IPS-15b (cell line): Measurements from ENCODE around the gene FLYWCH1.
"Not testable (repeated sequence)": the region's sequence is repeated elsewhere in the genome, so short reads cannot be mapped to it uniquely, and the experiment has no call there.

Source experiments
- H3K27me3 ChIP-seq: one replicate; pipeline ENCODE4 v1.6.1; 2013; ENCODE audit warnings: low read length; ENCODE audit not compliant: control insufficient read depth, insufficient read depth
- H3K36me3 ChIP-seq: one replicate; pipeline ENCODE4 v1.6.1; 2013; ENCODE audit warnings: low read length; ENCODE audit not compliant: control insufficient read depth, insufficient read depth
- H3K4me1 ChIP-seq: one replicate; pipeline ENCODE4 v1.6.1; 2013; ENCODE audit warnings: mild to moderate bottlenecking, low read length; ENCODE audit not compliant: control insufficient read depth, insufficient read depth
- H3K4me3 ChIP-seq: one replicate; pipeline ENCODE4 v1.5.1; 2013; ENCODE audit warnings: low read depth, low read length
- H3K9ac ChIP-seq: one replicate; pipeline ENCODE4 v1.6.1; 2013; ENCODE audit warnings: low read depth, mild to moderate bottlenecking, low read length
- H3K9me3 ChIP-seq: one replicate; pipeline ENCODE4 v1.6.1; 2013; ENCODE audit warnings: mild to moderate bottlenecking, low read length; ENCODE audit not compliant: control insufficient read depth, insufficient read depth

The FLYWCH1 gene

DNA sequence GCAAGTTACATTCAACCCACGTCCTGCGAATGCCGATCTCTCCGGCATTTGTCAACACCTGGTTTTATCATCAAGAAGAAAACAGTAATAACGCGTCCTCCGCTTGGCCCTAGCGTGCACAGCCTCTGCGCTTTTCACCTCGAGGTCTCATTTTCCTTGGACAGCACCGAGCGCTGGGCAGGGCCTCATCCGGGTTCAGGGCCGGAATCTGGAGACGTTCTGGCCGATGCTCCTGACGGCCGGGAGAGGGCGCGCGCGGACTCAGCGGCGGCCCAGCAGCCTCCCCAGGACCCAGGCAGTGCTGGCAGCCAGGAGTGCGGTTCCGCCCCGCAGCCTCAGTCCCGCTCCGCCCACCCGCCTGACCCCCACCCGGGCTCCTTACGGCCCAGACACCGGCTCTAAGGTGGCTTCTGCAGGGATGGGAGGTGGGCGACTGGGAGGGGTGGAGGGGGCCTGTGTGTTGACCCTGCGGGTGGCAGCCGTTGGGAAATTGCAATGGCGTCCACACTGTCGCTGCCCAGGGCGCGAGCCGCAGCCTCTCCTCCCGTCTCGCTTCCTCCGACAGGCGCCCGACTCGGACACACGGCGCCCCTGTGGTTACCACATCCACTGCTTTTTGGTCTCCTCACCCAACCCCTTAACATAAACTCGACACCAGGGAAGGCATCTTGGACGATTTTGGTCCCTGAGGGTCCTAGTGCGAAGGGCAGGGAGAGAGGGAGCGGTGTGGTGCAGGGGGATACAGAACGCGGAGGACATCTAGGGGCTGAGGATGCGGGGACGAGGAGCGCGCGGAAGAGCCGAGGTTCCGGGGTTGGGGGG lies 7.4 kb upstream of the FLYWCH1 start:
- Histone ChIP-seq H3K4me3 (peak overlapping the region; percentile 94), H3K36me3 (peaks cover 2% of the 10 kb centered on the region), H3K27me3 (no peaks in the 10 kb centered on the region), H3K9ac (peak overlapping the region; percentile 88), H3K9me3 (no peaks in the 10 kb centered on the region), H3K4me1 (no peaks in the 10 kb centered on the region)

GRCh38 chr16:2904922-2905240 lies 6.8 kb upstream of the FLYWCH1 start:
- peak overlapping the region; percentile 88 for H3K9ac ChIP-seq
- H3K27me3 ChIP-seq: no peaks in the 10 kb centered on the region
- peak overlapping the region; percentile 94 for H3K4me3 ChIP-seq
- no peaks in the 10 kb centered on the region for H3K4me1 ChIP-seq
- H3K9me3 ChIP-seq: no peaks in the 10 kb centered on the region
- H3K36me3 ChIP-seq: no peaks in the 10 kb centered on the region

DNA sequence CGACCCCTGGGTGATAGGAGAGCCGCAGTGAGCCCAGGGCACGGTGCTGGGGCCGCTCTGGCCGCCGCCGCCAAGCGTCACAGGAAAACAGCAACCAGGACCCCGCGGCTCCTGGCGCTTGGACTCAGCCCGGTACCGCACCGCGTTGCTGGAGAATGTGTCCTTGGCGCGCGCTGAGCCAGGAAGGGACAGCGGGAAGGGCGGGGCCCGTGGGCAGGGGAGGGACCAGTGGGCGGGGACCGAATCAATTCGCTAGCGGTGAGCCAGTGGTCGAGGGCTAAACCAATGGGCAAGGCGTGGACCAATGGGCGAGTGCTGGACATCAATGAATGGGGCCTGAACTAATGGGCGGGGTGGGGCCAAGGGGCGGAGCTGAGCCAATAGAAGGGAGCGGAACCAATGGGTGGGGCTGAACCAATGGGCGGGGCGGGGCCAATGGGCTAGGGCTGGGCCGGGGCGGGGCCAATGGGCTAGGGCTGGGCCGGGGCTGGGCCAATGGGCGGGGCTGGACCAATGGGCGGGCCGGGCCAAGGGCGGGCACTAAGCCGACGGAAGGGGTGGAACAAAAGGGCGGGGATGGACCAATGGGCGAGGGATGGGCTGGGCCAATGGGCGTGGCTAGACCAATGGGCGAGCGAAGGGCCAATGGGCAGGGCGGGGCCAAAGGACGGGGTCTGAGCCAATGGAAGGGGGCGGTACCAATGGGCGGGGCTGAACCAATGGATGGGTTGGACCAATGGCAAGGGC lies 6.3 kb upstream of the FLYWCH1 start:
- Histone ChIP-seq H3K9ac (peak overlapping the region; percentile 88), H3K36me3 (no peaks in the 10 kb centered on the region), H3K27me3 (no peaks in the 10 kb centered on the region), H3K4me1 (no peaks in the 10 kb centered on the region), H3K4me3 (peak overlapping the region; percentile 94), H3K9me3 (no peaks in the 10 kb centered on the region)

- H3K9ac ChIP-seq: no peak overlapping the region
- H3K4me1 ChIP-seq: no peaks in the 10 kb centered on the region
- H3K4me3 ChIP-seq: peak overlapping the region; percentile 46
- H3K36me3 ChIP-seq: no peaks in the 10 kb centered on the region
- H3K27me3 ChIP-seq: no peaks in the 10 kb centered on the region
- H3K9me3 ChIP-seq: no peaks in the 10 kb centered on the region
Observed at GRCh38 chr16:2905988-2906387, 5.7 kb upstream of the FLYWCH1 start.

DNA sequence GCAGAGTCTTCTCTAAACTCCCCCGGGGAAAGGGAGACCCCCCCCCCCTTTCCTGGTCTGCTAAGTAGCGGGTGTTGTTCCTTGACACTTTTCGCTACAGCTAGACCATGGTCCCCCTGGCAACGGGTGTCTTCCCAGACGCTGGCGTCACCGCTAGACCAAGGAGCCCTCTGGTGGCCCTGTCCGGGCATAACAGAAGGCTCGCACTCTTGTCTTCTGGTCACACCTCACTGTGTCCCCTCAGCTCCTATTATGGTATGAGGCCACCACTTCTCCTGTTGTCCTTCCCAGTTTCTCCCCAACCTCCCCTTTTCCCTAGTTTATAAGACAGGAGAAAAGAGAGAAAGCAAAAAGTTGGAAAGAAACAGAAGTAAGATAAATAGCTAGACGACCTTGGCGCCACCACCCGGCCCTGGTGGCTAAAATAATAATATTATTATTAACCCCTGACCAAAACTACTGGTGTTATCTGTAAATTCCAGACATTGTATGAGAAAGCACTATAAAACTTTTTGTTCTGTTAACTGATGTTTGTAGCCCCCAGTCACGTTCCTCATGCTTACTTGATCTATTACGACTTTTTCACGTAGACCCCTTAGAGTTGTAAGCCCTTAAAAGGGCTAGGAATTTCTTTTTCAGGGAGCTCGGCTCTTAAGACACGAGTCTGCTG lies 4.5 kb upstream of the FLYWCH1 start:
- H3K36me3 ChIP-seq, H3K27me3 ChIP-seq, H3K9me3 ChIP-seq, H3K4me3 ChIP-seq, H3K9ac ChIP-seq, H3K4me1 ChIP-seq: not testable (repeated sequence)

DNA sequence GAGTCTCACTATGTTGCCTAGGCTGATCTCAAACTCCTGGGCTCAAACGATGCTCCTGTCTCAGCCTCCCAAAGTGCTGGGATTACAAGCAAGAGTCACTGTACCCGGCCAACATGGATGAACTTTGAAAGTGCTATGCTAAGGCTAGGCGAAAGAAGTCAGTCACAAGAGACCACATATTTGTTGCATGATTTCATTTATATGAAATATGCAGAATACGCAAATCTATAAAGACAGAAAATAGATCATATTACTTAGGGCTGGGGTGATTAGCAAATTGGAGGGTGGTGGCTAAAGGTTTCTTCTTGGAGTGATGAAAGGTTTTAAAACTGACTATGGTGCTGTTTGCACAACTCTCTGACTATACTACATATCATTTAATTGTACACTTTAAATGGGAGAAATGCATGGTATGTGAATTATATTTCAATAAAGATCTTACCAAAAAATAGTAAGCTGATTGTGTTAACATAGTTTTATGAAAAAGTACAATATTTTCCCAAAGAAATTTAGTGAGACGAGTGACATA lies 1.2 kb upstream of the FLYWCH1 start:
- H3K9ac ChIP-seq: no peak overlapping the region
- no peaks in the 10 kb centered on the region for H3K9me3 ChIP-seq
- H3K27me3 ChIP-seq: peaks cover 10% of the 10 kb centered on the region
- no peaks in the 10 kb centered on the region for H3K4me1 ChIP-seq
- no peak overlapping the region for H3K4me3 ChIP-seq
- peaks cover 8% of the 10 kb centered on the region for H3K36me3 ChIP-seq

- Histone ChIP-seq H3K9ac (peak overlapping the region; percentile 48), H3K27me3 (peaks cover 10% of the 10 kb centered on the region), H3K36me3 (peaks cover 8% of the 10 kb centered on the region), H3K4me1 (no peaks in the 10 kb centered on the region), H3K9me3 (no peaks in the 10 kb centered on the region), H3K4me3 (peak overlapping the region; percentile 77)
Observed at GRCh38 chr16:2912330-2913199, 834 bp downstream of the FLYWCH1 start.

DNA sequence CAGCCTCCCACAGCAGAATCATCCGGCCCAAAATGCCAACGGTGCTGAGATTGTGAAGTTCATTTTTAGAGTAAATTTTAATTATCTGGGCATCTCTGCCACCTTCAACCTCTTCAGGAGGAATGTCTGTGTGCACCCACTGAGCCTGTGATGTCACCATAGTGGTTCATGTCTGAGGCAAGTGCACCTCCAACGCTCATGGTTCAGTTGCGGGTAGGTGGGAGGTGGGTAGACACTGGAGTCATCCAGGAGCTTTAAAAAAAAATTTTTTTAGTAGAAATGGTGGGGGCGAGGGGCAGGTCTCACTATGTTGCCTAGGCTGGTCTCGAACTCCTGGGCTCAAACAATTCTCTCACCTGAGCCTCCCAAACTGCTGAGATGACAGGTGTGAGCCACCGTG lies 1.9 kb downstream of the FLYWCH1 start:
- H3K9me3 ChIP-seq: no peaks in the 10 kb centered on the region
- peaks cover 8% of the 10 kb centered on the region for H3K36me3 ChIP-seq
- H3K4me1 ChIP-seq: no peaks in the 10 kb centered on the region
- H3K9ac ChIP-seq: no peak overlapping the region
- no peak overlapping the region for H3K4me3 ChIP-seq
- peaks cover 10% of the 10 kb centered on the region for H3K27me3 ChIP-seq

DNA sequence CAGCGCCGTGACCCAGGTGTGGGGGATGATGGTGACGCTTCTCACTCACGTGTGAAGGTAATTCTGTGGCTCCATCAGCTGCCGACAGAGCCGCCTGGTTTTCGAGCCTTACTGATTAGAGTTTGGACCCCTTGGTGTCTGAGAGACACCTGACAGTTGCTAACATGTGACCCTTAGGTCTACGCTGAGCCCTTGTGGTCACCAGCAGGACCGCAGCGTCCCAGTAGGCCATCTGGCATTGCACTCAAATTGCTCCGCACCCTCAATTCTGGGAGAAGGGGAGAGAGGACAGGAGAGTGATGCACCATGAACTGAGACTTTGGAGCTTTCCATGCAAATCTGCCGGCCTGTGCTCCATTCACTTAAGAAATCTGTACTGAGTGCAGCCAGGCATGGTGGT lies 2.5 kb downstream of the FLYWCH1 start:
- no peak overlapping the region for H3K9ac ChIP-seq
- no peaks in the 10 kb centered on the region for H3K9me3 ChIP-seq
- H3K4me3 ChIP-seq: no peak overlapping the region
- H3K4me1 ChIP-seq: no peaks in the 10 kb centered on the region
- peaks cover 10% of the 10 kb centered on the region for H3K27me3 ChIP-seq
- H3K36me3 ChIP-seq: peaks cover 8% of the 10 kb centered on the region

DNA sequence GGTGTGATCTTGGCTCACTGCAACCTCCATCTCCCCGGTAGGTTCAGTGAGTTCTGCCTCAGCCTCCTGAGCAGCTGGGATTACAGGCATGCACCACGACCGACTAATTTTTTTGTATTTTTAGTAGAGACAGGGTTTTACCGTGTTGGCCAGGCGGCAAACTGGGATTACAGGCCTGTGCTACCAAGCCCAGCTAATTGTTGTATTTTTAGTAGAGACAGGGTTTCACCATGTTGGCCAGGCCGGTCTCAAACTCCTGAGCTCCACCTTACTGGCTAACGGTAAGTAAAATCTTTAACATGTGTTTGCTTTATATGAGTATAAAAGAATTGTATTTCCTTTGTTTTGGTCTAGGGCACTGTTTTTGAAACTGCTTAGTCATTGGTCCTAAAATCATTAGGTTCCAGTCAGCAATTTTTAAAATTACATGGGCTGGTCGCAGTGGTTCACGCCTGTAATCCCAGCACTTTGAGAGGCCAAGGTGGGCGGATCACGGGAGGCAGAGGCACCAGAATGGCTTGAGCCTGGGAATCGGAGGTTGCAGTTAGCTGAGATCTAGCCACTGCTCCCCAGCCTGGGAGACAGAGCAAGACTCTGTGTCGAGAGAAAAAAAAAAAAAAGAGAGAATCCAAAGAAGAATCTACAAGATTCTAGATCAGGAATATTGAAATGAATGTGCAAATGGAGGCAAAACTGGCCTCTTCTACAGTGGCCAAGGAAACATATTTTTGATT lies 3.6 kb downstream of the FLYWCH1 start:
- H3K4me3 ChIP-seq: no peak overlapping the region
- no peaks in the 10 kb centered on the region for H3K4me1 ChIP-seq
- H3K36me3 ChIP-seq: peaks cover 8% of the 10 kb centered on the region
- H3K9me3 ChIP-seq: no peaks in the 10 kb centered on the region
- peaks cover 10% of the 10 kb centered on the region for H3K27me3 ChIP-seq
- no peak overlapping the region for H3K9ac ChIP-seq
